ENCODE results near the gene RAX. TPM values are rescaled to one million over a fixed set of nuclear protein-coding genes. Genes with fewer than 3 reads are reported as not detected.
"Not testable (repeated sequence)": the region's sequence is repeated elsewhere in the genome, so short reads cannot be mapped to it uniquely, and the experiment has no call there.

RAX gene
- total RNA-seq, 1 donor = not detected

DNA sequence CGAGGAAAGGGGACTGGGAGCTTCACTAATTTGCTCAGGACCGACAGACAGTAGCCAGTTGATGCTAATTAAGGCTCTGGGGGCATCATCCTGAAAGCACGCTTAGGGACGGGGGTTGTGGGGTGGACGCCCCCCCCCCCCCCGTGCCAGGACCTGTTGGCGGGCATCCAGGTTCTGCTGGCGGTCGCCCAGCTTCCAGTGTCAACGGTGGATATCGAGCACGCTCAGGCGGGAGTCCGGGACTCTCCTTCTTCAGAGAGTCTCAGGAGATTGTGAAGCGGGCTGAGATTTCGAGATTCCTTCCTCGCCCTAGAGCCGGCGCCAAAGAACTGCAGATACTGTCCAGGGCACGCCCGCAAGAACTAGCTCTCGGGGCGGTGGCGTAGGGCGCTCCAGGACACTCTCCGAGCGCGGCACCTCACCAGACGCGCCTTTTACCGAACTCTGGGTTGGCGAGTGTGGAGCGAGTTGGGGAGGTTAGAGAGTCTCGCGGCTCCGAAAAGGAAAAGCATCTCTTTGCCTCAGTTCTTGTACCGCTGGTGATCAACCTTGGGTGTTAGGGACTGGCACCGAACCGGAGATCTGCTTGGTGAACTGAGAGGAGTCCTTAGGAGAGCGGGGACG lies 5.6 kb downstream of the RAX start:
- H3K4me3 ChIP-seq (ENCODE audit: low read length) = no peak overlapping the region
- peaks cover 10% of the 10 kb centered on the region for H3K4me1 ChIP-seq (ENCODE audit: insufficient read depth, low read length)
- no peaks in the 10 kb centered on the region for H3K9me3 ChIP-seq (ENCODE audit: low read depth, low read length)
- H3K27me3 ChIP-seq (ENCODE audit: insufficient read depth, low read length) = peaks cover 93% of the 10 kb centered on the region

DNA sequence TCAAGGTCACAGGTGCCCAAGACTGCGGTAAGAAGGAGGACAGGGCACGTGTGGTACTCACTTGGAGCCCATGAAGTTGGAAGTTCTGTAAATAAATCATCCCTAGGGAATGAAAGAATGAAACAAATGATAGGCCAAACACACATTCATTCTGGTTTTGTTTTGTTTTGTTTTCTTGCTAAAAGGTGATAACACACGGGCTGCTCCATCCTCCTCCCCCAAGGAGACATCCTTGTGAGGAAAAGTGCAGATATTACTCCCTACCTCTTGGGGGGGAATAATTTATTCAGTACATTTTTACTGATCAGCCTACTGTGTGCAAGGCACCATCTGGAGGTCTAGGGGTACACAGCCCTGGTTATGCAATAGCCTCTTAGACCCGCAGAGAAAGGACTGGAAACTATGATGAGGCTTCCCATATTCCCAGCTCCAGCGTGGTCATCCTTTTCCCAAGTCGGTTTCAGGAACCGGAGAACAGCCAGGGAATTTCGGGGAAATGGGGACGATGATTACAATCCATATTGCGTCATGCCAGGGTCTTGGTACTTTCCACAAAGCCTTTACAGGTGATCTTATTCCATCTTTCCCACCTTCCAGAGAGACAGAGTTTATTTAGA lies 6.3 kb downstream of the RAX start:
- Histone ChIP-seq H3K27me3 (ENCODE audit: insufficient read depth, low read length) (peaks cover 87% of the 10 kb centered on the region), H3K4me1 (ENCODE audit: insufficient read depth, low read length) (peaks cover 3% of the 10 kb centered on the region), H3K4me3 (ENCODE audit: low read length) (no peak overlapping the region), H3K9me3 (ENCODE audit: low read depth, low read length) (no peaks in the 10 kb centered on the region)

DNA sequence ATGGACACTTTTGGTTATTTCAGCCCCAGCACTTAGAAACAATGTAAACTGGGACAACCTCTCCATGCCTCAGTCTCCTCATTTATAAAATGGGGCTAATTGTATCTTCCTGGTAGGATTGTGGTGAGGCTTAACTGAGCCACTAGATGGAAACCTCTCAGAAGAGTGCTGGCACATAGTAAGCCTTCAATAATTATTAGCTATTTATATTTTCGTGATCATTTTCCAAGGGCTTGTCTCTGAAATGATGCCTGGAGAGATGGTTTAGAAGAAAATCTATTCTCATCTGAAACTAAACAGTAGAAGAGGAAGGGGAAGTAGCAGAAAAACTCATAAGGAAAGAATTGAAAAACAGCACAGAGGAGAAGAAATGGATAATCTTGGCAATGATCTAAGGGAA lies 6.8 kb downstream of the RAX start:
- H3K9me3 ChIP-seq (ENCODE audit: low read depth, low read length) = no peaks in the 10 kb centered on the region
- H3K27me3 ChIP-seq (ENCODE audit: insufficient read depth, low read length) = peaks cover 82% of the 10 kb centered on the region
- H3K4me3 ChIP-seq (ENCODE audit: low read length) = no peak overlapping the region
- H3K4me1 ChIP-seq (ENCODE audit: insufficient read depth, low read length) = peaks cover 3% of the 10 kb centered on the region

DNA sequence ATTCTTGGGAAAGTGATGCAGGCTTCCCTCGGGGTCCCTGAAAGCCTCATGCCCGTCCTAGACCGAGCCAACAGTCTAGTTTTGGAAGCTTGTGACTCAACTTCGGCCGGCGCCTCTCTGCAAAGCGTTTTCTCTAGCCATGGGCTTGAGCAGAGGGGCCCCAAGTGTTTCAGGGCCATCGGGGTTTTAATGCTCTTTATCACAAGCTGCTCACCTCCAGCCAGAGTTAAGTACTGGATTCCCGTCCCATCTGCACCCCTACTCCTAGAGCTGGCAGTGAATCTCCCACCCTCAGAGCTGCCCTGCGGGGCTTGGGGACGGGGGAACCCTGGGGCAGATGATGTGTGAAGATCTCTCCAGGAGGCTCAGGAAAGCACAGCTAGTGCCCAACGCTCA lies 7.3 kb downstream of the RAX start:
- peaks cover 3% of the 10 kb centered on the region for H3K4me1 ChIP-seq (ENCODE audit: insufficient read depth, low read length)
- no peak overlapping the region for H3K4me3 ChIP-seq (ENCODE audit: low read length)
- H3K27me3 ChIP-seq (ENCODE audit: insufficient read depth, low read length) = peaks cover 77% of the 10 kb centered on the region
- H3K9me3 ChIP-seq (ENCODE audit: low read depth, low read length) = no peaks in the 10 kb centered on the region

DNA sequence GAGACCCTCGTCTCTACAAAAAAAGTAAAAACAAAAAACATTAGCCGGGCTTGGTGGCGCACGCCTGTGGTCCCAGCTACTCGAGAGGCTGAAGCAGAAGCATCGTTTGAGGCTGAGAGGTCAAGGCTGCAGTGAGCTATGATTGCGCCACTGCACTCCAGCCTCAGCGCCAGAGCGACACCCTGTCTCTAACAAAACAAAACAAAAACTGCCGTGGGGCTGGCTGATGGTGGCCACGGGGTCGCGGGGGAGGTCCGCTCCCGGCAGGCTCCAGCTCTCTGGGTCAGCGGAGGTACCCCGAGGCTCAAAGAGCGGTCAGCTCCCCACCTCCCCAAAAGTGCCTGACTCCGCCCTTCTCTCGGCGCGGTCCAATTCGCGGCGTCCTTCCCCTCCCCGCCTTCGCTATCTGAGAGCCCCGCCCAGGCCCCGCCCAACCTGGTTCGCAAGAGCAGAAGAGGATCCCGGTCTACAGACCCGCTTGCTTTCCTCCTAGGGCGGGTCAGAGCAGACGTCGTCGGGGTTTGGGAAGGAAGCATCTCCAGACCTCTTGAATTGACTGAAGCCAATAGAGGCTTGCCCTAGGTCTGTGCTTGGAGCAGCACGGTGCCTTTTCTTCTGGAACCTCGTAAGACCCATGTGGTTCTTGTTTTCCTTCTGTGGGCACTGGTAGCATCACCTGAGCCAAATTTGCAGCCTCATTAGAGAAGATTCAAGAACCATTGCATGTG lies 7.8 kb downstream of the RAX start:
- peaks cover 71% of the 10 kb centered on the region for H3K27me3 ChIP-seq (ENCODE audit: insufficient read depth, low read length)
- H3K4me3 ChIP-seq (ENCODE audit: low read length) = peak overlapping the region; percentile 12
- H3K4me1 ChIP-seq (ENCODE audit: insufficient read depth, low read length) = peaks cover 3% of the 10 kb centered on the region
- no peaks in the 10 kb centered on the region for H3K9me3 ChIP-seq (ENCODE audit: low read depth, low read length)

DNA sequence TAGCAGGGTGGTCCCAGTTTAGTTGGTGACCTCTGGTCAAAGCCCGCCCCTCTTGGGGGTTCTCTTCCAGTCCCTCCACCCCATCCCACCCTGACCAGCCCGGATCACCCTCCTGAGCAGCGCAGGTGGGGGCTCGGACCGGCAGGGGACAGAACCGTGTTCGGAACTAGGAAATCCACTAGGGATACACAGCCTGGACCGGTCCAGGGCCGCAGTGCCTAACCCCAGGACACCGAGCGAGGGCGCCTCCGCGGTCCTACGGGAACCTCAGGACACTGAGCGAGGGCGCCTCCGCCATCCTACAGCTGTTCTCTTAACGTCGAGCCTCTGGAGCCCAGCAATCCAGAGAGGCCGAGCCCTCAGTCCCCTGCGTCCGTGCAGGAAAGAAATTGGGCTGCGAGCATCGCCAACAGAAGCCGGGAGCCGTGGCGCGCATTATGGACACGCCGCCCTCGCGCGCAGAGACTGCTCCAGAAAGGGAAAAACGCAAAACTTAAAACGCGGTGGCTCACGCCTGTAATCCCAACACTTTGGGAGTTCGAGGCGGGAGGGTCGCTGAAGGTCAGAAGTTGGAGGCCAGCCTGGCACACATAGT lies 8.5 kb downstream of the RAX start:
- Histone ChIP-seq H3K9me3 (ENCODE audit: low read depth, low read length) (no peaks in the 10 kb centered on the region), H3K4me1 (ENCODE audit: insufficient read depth, low read length) (peaks cover 3% of the 10 kb centered on the region), H3K27me3 (ENCODE audit: insufficient read depth, low read length) (peaks cover 65% of the 10 kb centered on the region), H3K4me3 (ENCODE audit: low read length) (no peak overlapping the region)

DNA sequence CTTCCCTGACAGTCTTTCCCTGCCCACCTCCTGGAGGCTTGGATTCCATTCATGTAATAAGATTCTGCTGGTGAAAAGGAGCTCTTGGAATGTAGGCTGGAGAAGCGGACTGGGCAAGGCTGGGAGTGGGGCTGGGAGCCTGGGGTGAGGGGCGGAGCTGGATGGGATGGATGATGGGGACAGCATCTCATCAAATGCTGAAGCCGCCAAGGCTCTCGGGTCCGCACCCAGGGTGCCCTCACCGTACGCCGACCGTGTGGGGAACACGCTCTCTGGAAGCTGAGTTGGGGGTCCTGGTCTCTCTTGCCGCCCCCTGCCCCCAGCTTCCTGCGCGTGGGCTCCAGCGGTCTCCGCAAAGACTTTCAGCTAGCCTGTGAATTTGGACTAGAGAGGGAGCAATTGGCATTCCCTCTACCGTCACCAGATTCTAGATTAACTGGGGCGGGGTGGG lies 9.1 kb downstream of the RAX start:
- H3K4me3 ChIP-seq (ENCODE audit: low read length) = no peak overlapping the region
- H3K9me3 ChIP-seq (ENCODE audit: low read depth, low read length) = no peaks in the 10 kb centered on the region
- peaks cover 60% of the 10 kb centered on the region for H3K27me3 ChIP-seq (ENCODE audit: insufficient read depth, low read length)
- no peaks in the 10 kb centered on the region for H3K4me1 ChIP-seq (ENCODE audit: insufficient read depth, low read length)

DNA sequence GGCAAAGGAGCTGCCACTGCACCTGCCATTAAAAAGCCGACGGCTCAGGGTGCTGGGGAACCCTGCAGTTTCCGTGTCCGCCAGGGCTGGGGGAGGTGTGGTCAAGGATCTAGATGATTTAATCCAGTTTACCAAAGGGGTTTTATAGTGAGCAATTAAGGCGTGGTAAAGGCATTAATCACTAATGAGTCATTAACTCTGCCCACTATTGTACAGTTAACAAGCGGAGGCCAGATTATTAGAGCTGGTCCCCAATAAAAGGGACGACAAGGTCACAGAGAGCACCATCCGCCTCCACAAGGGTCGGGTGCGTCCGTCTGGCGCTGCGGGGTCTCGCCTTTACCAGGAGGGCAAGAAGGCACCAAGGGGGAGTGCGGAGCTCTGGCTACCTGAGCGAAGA lies 9.6 kb downstream of the RAX start:
- H3K4me3 ChIP-seq (ENCODE audit: low read length) = no peak overlapping the region
- peaks cover 57% of the 10 kb centered on the region for H3K27me3 ChIP-seq (ENCODE audit: insufficient read depth, low read length)
- H3K4me1 ChIP-seq (ENCODE audit: insufficient read depth, low read length) = no peaks in the 10 kb centered on the region
- H3K9me3 ChIP-seq (ENCODE audit: low read depth, low read length) = no peaks in the 10 kb centered on the region

DNA sequence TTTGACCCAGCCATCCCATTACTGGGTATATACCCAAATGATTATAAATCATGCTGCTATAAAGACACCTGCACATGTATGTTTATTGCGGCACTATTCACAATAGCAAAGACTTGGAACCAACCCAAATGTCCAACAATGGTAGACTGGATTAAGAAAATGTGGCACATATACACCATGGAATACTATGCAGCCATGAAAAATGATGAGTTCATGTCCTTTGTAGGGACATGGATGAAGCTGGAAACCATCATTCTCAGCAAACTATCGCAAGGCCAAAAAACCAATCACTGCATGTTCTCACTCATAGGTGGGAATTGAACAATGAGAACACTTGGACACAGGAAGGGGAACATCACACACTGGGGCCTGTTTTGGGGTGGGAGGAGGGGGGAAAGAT lies 11.0 kb downstream of the RAX start:
- not testable (repeated sequence) for H3K4me1 ChIP-seq (ENCODE audit: insufficient read depth, low read length); H3K4me3 ChIP-seq (ENCODE audit: low read length); H3K9me3 ChIP-seq (ENCODE audit: low read depth, low read length)
- H3K27me3 ChIP-seq (ENCODE audit: insufficient read depth, low read length) = peaks cover 43% of the 10 kb centered on the region

DNA sequence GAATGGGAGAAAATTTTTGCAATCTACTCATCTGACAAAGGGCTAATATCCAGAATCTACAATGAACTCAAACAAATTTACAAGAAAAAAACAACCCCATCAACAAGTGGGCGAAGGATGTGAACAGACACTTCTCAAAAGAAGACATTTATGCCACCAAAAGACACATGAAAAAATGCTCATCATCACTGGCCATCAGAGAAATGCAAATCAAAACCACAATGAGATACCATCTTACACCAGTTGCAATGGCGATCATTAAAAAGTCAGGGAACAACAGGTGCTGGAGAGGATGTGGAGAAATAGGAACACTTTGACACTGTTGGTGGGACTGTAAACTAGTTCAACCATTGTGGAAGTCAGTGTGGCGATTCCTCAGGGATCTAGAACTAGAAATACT lies 11.4 kb downstream of the RAX start:
- peaks cover 39% of the 10 kb centered on the region for H3K27me3 ChIP-seq (ENCODE audit: insufficient read depth, low read length)
- H3K4me3 ChIP-seq (ENCODE audit: low read length); H3K9me3 ChIP-seq (ENCODE audit: low read depth, low read length); H3K4me1 ChIP-seq (ENCODE audit: insufficient read depth, low read length): not testable (repeated sequence)

DNA sequence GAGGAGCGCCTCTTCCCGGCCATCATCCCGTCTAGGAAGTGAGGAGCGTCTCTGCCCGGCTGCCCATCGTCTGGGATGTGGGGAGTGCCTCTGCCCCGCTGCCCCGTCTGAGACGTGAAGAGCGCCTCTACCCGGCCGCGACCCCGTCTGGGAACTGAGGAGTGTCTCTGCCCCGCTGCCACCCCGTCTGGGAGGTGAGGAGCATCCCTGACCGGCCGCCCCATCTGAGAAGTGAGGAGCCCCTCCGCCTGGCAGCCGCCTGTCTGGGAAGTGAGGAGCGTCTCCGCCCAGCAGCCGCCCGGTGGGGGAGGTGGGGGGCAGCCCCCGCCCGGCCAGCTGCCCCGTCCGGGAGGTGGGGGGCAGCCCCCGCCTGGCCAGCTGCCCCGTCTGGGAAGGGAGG lies 17.8 kb downstream of the RAX start:
- not testable (repeated sequence) for H3K9me3 ChIP-seq (ENCODE audit: low read depth, low read length); H3K4me1 ChIP-seq (ENCODE audit: insufficient read depth, low read length); H3K27me3 ChIP-seq (ENCODE audit: insufficient read depth, low read length); H3K4me3 ChIP-seq (ENCODE audit: low read length)

DNA sequence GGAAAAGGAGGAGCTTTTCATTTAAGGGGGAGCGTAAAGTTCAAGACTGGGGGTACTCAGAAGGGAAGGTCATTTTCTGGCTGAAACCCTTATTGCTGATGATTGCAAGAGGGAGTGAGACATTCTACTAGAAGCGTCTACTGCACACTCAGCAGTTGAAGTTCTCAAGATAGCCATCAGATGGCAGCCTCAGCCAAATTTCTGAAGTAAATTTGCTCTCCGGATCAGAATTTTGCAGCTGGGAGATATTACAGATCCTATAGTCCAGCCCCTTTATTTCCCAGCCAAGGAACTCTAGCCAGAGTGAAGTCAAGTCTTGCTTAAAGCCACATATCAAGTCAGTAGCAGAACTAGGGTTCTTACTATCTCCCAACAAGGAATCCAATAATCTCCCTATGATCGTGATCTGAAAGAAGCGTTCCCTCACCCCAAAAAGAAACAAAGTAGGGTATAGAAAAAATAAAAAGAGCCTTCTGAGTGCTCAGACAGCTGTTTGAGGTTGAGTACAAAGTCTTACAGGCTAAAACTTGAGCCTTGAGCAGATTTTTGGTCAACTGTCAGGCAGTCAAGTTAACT lies 24.0 kb downstream of the RAX start:
- no peak overlapping the region for H3K4me3 ChIP-seq (ENCODE audit: low read length)
- H3K27me3 ChIP-seq (ENCODE audit: insufficient read depth, low read length) = peaks cover 8% of the 10 kb centered on the region
- no peaks in the 10 kb centered on the region for H3K4me1 ChIP-seq (ENCODE audit: insufficient read depth, low read length)
- no peaks in the 10 kb centered on the region for H3K9me3 ChIP-seq (ENCODE audit: low read depth, low read length)

DNA sequence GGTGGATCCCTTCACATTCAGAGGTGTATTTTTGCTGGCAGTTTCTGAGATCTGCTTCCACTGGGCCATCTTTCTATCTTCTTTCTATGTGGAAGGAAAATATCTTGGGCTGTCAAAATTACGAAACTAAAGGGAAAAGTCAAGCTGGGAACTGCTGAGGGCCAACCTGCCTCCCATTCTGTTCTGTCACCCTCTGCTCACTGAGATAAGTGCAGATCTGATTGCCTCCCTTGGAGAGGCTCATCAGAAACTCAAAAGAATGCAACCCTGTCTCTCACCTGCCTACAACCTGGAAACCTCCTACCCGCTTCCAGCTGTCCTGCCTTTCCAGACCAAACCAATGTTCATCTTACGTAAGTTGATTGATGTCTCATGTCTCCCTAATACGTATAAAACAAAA lies 26.5 kb downstream of the RAX start:
- H3K4me1 ChIP-seq (ENCODE audit: insufficient read depth, low read length) = no peaks in the 10 kb centered on the region
- H3K9me3 ChIP-seq (ENCODE audit: low read depth, low read length) = no peaks in the 10 kb centered on the region
- H3K27me3 ChIP-seq (ENCODE audit: insufficient read depth, low read length) = peaks cover 10% of the 10 kb centered on the region
- no peak overlapping the region for H3K4me3 ChIP-seq (ENCODE audit: low read length)

DNA sequence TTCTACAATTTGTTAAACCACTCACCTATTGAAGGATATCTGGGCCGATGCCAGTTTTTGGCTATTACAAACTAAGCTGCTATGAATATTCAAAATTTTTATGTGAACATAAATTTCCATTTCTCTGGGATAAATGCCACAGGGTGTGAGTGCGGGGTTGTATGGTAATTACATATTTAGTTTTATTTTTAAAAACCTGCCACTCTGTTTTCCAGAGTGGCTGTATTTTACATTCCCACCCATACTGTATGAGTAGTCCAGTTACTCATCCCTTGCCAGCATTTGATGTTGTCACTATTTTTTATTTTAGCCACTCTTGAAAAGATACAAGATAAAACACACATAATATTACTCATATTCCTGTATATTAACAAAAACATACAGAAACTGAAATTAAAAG lies 30.3 kb downstream of the RAX start:
- H3K4me3 ChIP-seq (ENCODE audit: low read length) = no peak overlapping the region
- no peaks in the 10 kb centered on the region for H3K4me1 ChIP-seq (ENCODE audit: insufficient read depth, low read length)
- peaks cover 10% of the 10 kb centered on the region for H3K27me3 ChIP-seq (ENCODE audit: insufficient read depth, low read length)
- no peaks in the 10 kb centered on the region for H3K9me3 ChIP-seq (ENCODE audit: low read depth, low read length)

DNA sequence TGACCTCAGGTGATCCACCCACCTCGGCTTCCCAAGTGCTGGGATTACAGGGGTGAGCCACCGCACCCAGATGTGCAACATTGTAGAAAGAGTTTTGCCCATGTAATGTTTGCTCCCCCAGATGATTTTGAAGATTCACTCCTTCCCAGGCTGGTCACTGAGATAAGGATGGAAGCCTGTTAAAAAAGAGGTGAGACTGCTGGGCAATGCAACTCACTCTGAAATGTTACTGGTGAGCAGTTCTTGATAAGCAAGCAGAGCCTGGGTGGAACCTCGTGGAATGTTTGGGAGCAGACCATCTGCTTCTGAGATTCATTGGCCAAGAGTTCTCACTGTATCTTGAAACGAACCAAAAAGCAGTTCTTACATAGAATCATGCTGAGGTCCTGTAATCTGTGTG lies 33.6 kb downstream of the RAX start:
- Histone ChIP-seq H3K9me3 (ENCODE audit: low read depth, low read length) (no peaks in the 10 kb centered on the region), H3K27me3 (ENCODE audit: insufficient read depth, low read length) (peaks cover 4% of the 10 kb centered on the region), H3K4me1 (ENCODE audit: insufficient read depth, low read length) (no peaks in the 10 kb centered on the region), H3K4me3 (ENCODE audit: low read length) (no peak overlapping the region)
